ENCODE data around the gene POLN.
A peak's percentile ranks its signal among the peaks of the same experiment; 100 is the strongest.

The POLN gene

DNA sequence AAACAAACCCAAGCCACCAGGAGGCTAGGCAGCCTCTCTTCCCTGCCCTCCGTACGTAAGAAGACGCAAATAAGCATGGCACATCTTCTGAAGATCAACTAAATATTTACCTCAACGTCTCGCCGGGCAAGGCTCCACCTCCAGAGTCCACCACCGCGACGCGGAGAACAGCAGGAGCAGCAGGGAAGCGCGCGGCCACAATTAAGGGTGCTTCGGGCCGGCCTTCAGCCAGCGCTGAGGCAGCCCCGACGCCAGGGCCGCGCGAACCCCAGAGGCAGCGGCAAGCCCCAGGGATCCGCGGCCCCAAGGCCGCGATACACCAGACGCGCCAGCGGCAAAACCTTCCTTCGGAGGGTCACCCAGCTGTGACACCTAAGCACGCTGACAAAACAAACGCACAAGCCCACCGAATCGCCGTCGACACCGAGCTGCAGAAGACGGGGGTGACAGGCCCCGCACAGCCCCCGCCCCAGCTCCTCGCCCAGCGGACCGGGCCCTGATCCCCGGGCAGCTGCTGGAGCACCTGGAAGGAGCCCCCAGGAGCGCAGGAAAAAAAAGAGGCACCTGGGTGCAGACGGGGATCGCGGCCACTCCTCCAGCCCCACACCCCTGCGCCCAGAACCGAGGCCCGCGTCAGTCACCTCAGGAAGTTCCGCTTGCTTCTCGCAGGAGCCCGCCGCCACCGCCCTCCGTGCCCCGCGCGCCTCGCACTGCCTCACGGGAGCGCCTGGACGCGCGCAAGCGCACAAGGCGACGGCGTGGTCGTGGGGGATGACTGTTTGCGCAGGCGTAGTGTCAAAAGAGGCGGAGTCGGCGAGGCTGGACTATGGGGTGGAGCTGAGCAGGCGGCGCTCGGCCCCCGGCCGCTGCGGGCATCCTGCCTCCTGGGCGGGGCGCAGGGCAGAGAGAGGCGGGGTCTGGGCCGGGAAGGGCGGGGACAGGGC, at the start of gene POLN, which contains the start of gene HAUS3:
TSS of gene POLN (minus strand) at position 712 of the 944 bp plus-strand sequence. CDS start 12,890 bp downstream, outside the sequence.
TSS of gene HAUS3 (minus strand) at position 712 of the 944 bp plus-strand sequence. CDS start 1,175 bp downstream, outside the sequence.
- peak; percentile 99 for DNase-seq

GRCh38 chr4:2290974-2291704, 49.2 kb upstream of the POLN start:
- DNase-seq = no peak

- peak; percentile 29 for DNase-seq
Observed at GRCh38 chr4:2290488-2290887, 48.6 kb upstream of the POLN start.

DNA sequence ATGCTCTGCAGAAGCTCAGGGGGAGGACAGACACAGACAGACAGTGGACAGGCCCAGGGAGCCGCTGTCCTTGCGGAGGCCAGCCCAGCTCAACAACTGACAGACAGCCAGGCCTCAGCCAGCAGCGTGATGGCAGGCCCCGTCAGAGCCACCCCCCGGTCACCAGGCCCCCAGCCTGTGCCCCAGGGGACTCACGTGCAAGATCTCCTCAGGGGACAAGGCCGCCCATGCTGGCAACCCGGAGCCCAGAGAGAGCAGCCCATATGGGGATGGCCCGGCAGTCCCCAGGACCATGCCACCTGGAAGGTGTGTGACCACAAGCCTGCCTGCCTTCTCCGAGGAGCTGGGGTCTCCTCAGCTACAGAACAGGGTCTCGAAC, 48.0 kb upstream of the POLN start:
- peak; percentile 27 for DNase-seq

GRCh38 chr4:2289311-2289954, 47.5 kb upstream of the POLN start:
- peak; percentile 15 for DNase-seq

DNA sequence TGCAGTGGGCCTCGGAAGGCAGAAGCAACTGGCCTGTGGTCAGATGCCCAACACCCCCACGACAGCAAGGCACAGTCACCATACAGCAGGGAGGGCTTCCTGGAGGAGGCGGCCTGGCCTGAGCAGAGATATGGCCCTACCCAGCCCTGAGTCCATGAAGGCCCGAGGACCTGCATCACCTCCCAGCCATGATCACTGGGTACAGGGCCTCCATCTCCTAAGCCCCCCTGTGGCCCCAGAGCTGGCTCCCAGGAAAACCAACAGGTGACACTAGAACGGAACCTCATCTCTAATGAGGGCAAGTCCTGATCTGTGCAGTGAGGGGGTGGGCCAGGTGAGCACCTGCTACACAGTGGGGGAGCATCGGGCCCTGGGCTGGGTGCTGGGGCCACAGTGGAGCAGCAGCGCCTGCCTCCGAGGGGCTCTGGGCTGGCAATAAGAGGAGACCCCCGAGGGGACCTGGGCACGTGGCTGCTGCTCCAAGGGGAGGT, 46.2 kb upstream of the POLN start:
- DNase-seq = peak; percentile 18

DNA sequence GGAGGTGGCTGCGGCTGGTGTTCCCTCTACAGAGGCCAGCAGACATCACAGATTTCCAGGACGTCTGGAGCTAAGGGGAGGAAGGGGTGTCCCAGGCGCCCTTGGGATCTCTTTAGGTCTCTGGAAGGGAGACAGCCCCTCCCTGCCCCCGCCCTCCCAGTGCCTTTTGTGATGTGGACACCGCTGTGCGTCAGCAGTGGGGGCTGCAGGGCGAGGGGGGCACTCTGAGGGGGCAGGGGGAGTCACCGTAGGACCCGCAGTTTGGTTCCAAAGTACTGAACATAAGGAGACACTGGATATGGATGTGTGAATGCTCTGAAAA, 45.6 kb upstream of the POLN start:
- no peak for DNase-seq

GRCh38 chr4:2286904-2287593, 45.1 kb upstream of the POLN start:
- peak; percentile 12 for DNase-seq

- DNase-seq = peak; percentile 26
Observed at GRCh38 chr4:2285613-2286381, 43.9 kb upstream of the POLN start.

DNA sequence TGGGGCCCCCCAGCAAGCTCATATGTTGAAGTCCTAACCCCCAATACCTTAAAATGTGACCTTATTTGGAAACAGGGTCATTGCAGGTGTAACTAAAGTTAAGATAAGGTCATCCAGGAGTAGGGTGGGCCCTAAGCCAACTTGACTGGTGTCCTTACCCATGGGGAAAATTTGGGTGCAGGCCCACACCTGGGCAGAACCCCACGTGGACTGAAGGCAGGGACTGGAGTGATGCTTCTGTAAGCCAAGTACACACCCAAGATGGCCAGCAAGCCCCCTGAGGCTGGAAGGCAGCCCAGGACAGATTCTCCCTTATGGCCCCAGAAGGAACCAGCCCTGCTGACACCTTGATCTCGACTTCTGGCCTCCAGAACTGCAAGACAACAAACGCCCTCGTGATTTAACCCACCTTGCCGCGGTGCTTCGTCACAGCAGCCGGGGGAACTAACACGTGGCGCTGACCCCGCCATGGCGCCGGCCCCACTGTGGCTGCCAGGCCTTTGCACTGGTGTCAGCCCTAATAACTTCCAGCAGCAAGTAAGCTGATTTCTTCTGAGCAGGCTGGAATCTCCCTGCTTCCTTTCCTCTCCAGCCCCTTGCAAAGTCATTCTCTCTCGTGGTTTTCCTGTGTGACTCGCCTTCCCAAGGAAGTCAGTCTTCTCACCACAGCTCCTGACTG, 43.2 kb upstream of the POLN start:
- DNase-seq = no peak

DNA sequence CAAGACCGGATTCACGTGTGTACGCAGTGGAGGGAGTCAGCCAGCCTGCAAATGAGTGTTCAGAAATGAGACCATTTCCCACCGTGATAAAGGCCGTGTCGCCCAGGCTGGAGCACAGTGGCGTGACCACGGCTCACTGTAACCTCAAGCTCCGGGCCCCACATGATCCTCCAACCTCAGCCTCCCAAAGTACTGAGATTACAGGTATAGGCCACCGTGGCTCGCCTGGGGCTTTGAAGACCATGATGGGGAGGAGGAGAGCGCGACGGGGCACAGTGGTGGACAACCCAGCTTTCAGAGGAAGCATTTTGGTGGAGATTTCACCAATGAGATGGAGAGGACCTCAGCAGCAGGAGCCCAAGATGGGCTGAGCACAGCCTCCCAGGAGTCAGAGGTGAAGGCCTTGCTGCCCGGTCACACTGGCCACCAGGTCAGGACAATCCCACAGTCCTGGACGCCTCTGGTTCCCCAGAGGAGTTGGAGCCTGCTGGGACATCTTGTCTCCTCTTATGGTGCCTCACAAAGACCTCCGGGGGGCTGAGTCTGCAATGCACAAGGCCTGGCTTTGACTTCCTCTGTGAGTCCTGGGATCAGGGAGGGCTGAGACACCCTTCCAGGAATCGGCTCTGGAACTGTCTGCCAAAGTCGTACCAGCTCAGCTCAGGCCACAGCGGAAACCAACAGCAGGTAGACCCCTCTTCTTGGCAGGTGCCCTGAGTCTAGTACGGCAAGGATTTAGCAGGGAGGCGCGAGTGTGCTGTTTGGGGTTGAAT, 42.4 kb upstream of the POLN start:
- DNase-seq = peak; percentile 17

- DNase-seq = no peak
Observed at GRCh38 chr4:2283199-2283711, 41.3 kb upstream of the POLN start.

GRCh38 chr4:2281575-2282343, 39.8 kb upstream of the POLN start:
- DNase-seq = peak; percentile 61

DNA sequence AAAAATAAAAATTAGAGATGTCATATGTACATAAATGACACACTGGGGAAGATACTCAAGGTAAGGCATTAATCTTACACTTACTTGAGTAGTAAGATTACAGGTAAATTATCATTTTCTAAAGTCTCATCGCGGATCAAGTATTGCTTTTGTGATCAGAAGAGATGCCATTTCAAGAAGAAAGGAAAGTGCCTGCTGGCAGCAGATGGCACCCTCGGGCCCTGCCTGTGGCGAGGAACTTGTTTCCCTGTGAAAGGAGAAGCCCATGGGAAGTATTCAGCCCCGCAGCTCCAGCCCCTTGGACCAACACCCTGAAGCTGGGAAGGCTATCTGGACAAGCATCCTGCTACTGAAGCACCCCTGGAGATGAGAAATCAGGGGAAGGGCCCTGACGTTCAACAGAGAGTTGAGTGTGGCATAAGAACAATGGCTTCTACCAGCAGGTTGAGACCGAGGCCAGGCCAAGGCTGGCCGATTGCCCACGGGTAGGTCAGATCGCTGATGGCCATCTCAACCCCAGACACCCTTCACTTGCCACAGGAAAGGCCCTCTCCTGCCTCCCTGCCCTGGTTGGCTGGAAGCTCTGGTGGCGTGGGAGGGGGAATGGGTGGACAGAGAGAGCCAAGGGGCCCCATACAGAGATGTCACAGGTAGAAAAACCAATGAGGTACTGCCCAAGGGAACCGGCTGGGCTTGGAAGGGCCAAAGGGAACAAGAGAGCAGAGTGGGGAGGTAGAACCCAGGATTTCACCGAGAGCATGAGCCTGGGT, 38.8 kb upstream of the POLN start:
- no peak for DNase-seq

DNA sequence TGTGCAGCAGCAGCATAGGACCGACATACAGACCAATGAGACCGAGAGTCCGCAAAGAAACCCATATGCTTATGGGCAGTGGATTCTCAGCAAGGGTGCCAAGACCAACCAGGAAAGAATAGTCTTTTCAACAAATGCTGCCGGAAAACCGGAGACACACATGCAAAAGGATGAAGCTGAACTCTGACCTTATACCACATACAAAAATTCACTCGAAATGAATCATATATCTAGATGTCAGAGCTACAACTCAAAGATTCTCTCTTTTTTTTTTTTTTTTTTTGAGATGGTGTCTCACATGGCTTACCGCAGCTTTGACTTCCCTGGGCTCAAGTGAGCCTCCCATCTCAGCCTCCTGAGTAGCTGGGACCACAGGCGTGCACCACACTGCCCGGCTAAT, 36.0 kb upstream of the POLN start:
- DNase-seq = no peak

GRCh38 chr4:2276581-2277325, 34.8 kb upstream of the POLN start:
- no peak for DNase-seq

GRCh38 chr4:2275546-2276251, 33.8 kb upstream of the POLN start:
- DNase-seq = no peak
